ENCODE results near the gene PPP1R12B.
"Not testable (repeated sequence)": the region's sequence is repeated elsewhere in the genome, so short reads cannot be mapped to it uniquely, and the experiment has no call there.

PPP1R12B gene

GRCh38 chr1:202612036-202612435 is 263.5 kb downstream of the PPP1R12B start:
- not testable (repeated sequence) for DNase-seq (ENCODE audit: low read depth)

- no peak for DNase-seq (ENCODE audit: low read depth)
These were observed 265.1 kb downstream of the PPP1R12B start for GRCh38 chr1:202613571-202613970.

GRCh38 chr1:202614363-202615207 is 266.1 kb downstream of the PPP1R12B start:
- not testable (repeated sequence) for DNase-seq (ENCODE audit: low read depth)

GRCh38 chr1:202615208-202615500 is 266.7 kb downstream of the PPP1R12B start:
- DNase-seq (ENCODE audit: low read depth), result not testable (repeated sequence)

DNA sequence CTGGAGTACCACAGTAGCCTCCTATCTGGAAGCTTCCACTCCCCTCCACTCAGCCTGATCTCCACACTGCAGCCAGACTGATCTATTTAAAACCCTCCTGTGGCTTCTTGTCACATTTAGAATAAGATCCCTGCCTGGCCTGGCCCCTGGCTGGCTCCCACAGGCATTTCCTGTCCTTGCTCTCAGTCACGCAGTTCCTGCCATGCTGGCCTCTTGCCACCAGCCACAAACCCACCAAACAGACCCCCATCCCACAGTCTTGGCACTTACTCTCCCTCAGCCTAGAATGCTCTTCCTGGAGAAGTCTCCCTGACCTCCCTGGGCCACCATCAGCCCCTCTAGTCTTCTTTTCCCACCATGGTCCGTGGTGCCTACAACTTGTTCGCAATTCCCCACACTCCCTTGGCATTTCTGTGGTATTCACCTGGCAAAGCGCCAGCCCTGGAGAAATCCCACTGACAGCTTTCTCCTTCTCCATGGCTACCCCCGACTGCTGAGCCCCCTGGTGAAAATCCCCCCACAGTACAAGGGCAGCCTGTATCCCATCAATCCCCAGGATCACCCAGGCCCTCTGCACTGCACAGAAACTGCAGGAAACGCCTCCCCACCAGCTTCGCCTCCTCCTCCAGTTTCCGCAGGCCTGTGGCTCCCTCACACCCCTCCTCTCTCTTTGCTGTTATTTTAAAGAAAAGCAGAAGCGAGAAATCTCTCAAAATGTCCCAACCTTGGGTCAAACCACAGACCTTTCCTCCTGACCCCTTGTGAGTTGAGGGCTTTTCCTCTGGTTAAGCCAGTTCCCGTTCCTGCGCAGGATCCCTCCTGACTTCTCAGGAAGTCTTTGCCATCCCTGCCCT is 267.2 kb downstream of the PPP1R12B start:
- DNase-seq (ENCODE audit: low read depth), result peak; percentile 71

DNA sequence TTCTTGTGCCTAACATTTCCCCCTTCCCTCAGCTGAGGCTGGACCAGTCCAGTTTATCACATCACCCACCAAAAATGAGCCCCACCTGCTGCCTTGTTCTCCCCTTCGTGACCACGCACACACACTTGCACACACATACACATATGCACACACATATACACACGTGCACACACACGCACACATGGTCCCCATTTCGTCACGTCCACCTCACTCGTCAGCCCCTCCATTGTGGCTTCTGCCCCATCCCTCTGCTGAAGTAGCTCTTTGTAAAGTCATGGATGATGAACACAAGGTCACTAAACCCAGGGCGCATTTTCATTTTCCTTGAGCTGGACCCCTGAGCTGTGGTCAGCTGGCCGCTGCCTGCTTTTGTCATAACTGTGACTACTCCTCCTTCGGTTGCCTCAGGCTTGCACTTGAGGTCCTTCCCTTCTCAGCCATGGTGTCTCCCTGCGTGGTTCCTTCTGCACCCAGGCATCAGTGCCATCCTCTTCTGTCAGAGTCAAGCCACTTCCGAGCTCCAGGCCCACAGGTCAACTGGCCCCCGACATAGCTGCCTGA is 267.9 kb downstream of the PPP1R12B start:
- DNase-seq (ENCODE audit: low read depth), result no peak

DNA sequence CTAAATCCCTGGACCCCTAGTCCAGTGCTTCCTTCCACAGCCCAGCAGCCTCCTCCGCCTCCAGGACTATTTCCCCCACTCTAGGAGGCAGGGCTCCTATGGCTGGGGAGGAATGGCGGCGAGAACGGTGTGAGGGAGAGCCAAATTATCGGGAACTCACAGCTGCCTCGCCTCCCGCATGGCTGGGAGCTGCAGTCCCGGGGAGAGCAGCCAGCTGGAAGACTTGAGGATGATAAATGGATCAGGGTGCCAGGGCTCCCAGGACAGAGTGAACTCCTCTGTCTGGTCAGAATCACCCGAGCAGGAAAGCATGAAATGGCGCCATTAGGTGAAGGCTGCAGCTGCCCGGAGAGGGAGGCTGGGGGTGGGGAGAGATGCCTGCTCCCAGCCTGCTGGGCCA is 270.5 kb downstream of the PPP1R12B start:
- not testable (repeated sequence) for DNase-seq (ENCODE audit: low read depth)

DNA sequence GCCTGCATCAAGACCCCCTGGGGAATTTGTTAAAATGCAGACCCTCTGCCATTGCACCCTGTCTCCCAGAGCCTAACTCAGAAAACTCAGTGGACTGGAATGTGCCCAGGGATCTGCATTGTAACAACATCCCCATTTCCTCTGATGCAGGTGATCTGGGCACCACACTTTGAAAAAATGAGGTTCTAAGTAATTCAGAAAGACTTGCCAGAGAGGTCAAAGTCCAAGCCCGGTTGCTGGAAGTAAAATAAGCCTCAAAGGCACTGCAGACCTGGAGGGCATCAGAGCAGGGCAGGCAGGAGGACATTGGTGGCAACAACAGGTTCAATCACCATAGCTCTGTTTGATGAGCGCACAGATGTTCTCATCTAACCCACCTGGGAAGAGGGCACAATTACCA is 271.0 kb downstream of the PPP1R12B start:
- DNase-seq (ENCODE audit: low read depth), result no peak

DNA sequence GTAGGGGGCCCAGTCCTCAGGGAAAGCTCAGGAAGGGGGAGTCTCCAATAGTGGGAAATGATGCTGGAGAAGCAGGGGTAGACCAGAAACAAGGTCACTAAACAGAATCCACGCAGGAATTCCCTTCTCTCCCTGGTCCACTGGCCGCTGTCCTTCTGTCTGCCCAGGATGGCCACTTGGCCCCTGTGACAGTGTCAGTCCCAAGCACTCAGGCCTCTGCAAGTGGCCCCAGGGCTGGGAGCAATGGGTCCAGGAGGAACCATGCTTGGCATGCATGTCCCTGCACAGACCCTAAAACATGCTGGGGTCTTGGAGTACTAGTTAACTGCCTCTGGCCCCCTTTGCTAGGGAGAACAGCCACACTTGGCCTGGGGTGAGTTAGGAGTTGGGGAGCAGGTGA is 271.5 kb downstream of the PPP1R12B start:
- DNase-seq (ENCODE audit: low read depth), result not testable (repeated sequence)

DNA sequence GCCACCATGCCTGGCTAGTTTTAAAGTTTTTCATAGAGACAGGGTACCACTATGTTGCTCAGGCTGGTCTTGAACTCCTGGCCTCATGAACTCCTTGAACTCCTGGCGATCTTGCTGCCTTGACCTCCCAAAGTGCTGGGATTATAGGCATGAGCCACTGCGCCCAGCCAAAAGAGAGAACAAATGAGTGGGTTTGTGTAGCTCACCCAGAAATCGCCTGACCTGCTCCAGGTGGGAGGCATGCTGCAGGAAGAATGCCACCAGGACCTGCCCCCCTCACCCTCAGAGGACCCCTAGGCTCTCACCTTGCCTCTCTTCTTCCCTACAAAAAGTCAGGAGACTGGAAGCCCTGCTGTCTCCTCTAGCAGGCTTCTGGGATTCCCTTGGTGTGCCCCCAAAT is 272.9 kb downstream of the PPP1R12B start:
- DNase-seq (ENCODE audit: low read depth), result no peak

DNA sequence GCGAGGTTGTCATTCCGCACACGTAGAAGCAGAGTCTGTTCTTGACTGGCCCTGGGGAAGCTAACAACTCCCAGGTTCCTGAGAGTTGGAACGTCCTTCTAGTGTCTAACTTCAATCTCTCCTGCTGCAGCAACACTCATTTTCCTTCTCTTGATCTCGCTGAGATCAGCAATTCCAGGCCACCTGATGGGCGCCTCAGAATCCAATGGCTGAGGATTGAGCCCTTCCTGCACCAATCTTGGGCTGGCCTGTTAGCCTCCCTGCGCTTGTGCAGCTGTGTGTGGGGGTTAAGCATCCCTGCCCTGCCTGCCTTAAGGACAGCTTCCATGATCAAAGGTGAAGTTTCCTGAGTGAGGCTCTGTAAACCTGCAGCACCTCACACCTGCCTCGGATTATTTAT is 273.9 kb downstream of the PPP1R12B start:
- no peak for DNase-seq (ENCODE audit: low read depth)

- DNase-seq (ENCODE audit: low read depth), result no peak
These were observed 274.6 kb downstream of the PPP1R12B start for GRCh38 chr1:202623075-202623474.

- not testable (repeated sequence) for DNase-seq (ENCODE audit: low read depth)
These were observed 275.0 kb downstream of the PPP1R12B start for GRCh38 chr1:202623476-202623875.

DNA sequence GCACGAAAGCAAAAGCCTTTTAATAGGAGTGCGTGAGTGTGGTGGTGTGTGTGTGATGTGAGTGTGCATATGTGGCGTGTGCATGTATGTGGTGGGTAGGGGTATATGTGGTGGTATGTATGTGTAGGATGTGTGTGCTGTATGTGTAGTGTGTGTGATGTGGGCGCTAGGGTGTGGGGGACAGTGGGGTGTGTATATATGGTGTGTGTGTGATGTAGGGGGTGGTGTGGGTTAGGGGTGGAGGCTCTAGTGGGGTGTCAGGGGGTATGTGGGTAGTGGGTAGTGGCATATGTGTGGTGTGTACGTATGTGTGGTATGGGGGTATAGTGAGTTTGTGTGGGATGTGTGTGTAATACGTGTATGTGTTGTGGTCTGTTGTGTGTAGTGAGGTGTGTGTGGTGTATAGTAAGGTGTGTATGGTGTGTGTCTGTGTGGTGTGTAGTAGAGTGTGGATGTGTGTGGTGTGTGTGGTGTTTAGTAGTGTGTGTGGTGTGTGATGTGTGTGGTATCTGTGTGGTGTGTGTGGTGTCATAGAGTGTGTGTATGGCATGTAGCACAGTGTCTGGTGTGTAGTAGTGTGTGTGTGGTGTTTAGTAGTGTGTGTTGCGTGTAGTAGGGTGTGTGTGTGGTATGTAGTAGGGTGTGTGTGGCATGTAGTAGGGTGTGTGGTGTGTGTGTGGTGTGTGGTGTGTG is 275.7 kb downstream of the PPP1R12B start:
- no peak for DNase-seq (ENCODE audit: low read depth)

DNA sequence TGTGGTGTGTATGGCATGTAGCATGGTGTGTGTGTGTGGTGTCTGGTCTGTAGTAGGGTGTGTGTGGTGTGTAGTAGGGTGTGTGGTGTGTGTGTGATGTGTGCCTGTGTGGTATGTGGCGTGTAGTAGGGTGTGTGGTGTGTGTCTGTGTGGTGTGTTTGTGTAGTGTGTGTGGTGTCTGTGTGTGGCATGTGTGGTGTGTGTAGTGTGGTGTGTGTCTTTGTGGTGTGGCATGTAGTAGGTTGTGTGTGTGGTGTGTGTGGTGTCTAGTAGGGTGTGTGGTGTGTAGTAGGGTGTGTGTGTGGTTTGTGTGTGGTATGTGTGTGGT is 276.2 kb downstream of the PPP1R12B start:
- DNase-seq (ENCODE audit: low read depth), result no peak

GRCh38 chr1:202625416-202626360 is 277.2 kb downstream of the PPP1R12B start:
- peak; percentile 41 for DNase-seq (ENCODE audit: low read depth)

DNA sequence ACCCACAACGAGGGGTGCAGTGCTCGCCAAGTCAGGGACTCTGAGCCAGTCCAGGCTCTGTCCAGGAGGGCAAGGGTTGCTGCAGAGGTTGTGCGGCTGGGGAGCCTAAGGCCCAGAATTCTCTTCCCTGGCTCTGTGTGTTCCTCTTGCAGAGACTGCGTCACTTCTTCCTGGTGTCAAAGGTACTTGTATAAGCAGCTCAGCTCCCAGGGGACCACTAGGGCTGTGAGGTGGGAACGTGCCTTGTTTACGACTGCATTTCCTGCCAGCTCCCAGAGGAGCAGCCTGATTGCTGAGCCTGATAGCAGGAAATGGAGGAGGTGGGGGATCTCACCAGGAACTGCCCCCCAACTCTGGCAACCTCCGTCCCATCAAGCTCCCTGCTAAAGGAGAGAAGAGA is 278.5 kb downstream of the PPP1R12B start:
- not testable (repeated sequence) for DNase-seq (ENCODE audit: low read depth)

DNA sequence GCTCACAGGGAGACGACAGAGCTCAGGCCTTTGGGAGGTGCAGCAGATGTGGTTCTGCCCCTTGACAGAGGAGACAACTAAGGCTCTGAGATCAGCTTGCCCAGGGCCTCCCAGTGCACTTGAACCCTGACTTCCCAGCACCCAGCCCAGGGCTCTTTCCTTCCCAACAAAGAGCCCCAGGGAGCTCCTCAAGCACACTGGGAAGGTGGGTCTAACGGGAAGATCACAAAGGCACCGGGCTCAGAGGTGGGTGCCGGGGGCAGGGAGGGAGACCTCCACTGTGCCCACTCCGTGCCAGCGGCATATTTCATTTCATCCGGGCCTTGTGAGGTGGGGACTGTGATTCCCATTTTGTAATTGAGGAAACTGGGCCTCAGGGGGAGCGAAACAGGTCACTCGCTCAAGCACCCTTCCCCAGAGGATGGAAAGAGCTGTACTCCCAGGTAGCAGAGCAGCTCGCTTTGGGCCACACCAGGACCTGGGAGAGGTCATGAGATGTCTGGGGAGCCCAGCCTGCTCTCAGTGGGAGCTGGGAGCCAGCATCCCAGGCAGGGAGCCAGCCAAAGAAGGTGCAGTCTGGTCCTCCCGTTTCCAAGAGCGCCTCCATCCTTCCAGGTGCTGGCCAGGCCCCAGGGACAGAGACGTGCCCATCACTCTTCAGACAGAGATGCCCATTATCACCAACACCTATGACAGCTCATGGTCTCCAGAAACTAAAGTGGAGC is 279.5 kb downstream of the PPP1R12B start:
- DNase-seq (ENCODE audit: low read depth), result no peak

DNA sequence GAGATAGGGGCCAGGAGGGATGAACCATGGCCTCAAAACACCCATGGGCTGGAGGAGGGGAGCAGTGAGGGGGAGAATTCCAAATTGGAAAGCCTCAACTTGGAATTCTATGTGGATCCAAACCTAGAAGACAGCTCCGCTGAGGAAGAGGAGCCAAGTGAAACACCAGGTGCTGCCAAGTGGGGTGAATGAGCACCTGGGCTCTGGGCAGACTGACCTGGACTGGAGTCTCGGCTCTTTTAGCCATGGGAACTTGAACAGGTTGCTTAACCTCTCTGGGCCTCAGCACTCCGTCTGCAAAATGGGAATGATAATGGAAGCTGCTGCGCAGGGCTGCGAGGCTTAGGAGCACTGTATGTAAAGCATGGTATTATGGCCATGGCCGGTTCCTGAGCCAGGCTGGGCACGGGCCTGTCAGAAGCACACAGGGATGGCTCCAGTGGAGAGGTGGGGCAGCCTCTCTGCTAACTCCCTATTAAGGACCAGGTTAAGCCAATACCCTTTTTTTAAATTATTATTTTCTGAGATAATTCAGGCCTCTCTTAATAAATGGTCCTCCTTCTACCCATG is 280.2 kb downstream of the PPP1R12B start:
- DNase-seq (ENCODE audit: low read depth), result no peak

- not testable (repeated sequence) for DNase-seq (ENCODE audit: low read depth)
These were observed 280.8 kb downstream of the PPP1R12B start for GRCh38 chr1:202629257-202629811.
